ENCODE data around the gene CNTNAP2.

CNTNAP2 gene

DNA sequence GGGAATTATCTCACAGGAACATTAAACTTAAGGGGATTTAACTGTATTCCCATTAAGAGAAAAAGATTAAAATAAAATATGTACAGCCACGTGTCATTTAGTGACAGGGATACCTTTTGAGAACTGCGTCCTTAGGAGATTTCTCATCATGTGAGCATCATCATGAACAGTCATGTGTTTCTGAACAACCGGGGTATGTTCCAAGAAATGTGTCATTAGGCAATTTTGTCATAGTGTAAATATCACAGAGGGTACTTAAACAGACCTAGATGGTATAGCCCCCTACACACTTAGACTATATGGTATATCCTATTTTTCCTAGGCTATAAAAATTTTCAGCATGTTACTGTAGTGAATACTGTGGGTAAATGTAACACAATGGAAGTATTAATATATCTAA lies 840.3 kb downstream of the CNTNAP2 start:
- Histone ChIP-seq H3K4me2 (no peak overlapping the region), H3K36me3 (no peaks in the 10 kb centered on the region), H3K4me3 (no peak overlapping the region), H3K9me3 (replicated peaks in 1 of 11) (0 out of 22 replicates have a peak, but pooled peaks cover 0 to 2% (median 0%) of the 10 kb centered on the region in 11 experiments), H3K9ac (no peak overlapping the region), H3K27ac (no peak overlapping the region), H3K4me1 (peaks cover 0 to 6% (median 2%) of the 10 kb centered on the region in 10 experiments; a peak in 7 of 20 replicates), H4K20me1 (no peaks in the 10 kb centered on the region), H3K27me3 (no peaks in the 10 kb centered on the region)
- TF ChIP-seq Cebpa-rat (IDR thresholded peaks at IDR 0.05): no peak

- Histone ChIP-seq H3K4me2 (no peak overlapping the region), H3K4me3 (no peak overlapping the region), H3K9me3 (replicated peaks in 1 of 11) (no peaks in the 10 kb centered on the region), H3K9ac (no peak overlapping the region), H3K36me3 (no peaks in the 10 kb centered on the region), H3K27ac (peak overlapping the region in 1 of 11 experiments; percentile 16; a peak in 2 of 22 replicates), H4K20me1 (no peaks in the 10 kb centered on the region), H3K4me1 (peaks cover 0 to 12% (median 2%) of the 10 kb centered on the region in 10 experiments; a peak in 8 of 20 replicates), H3K27me3 (no peaks in the 10 kb centered on the region)
- no peak for TF ChIP-seq Cebpa-rat (IDR thresholded peaks at IDR 0.05)
Observed at GRCh38 chr7:146960773-146961391, 844.3 kb downstream of the CNTNAP2 start.

DNA sequence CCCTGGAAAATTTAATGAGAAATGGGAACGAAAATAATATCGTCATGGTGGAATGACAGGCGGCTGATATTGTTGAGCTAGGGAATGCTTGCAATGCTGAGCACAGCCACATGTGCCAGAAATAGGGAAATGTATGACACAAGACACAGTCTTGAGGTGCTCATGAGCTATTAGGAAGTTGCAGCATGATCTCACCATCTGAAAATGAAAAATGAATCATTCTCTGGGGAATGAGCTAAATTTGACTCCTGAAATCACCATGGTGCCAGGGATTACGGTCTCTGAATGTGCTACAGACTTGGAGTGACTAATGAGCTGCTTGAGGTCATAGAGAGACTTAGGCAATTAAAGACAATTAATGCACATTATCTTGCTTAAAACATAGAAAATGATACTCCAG lies 845.0 kb downstream of the CNTNAP2 start:
- Histone ChIP-seq H3K27ac (peak overlapping the region in 2 of 11 experiments; percentile 18 to 21; a peak in 1 of 22 replicates), H3K27me3 (no peaks in the 10 kb centered on the region), H3K36me3 (no peaks in the 10 kb centered on the region), H3K9ac (no peak overlapping the region), H3K4me2 (peak overlapping the region in 5 of 11 experiments; percentile 1 to 41 (median 16); a peak in 4 of 22 replicates), H3K4me3 (no peak overlapping the region), H4K20me1 (no peaks in the 10 kb centered on the region), H3K9me3 (replicated peaks in 1 of 11) (no peaks in the 10 kb centered on the region), H3K4me1 (peaks cover 0 to 12% (median 2%) of the 10 kb centered on the region in 10 experiments; a peak in 8 of 20 replicates)
- TF ChIP-seq Cebpa-rat (IDR thresholded peaks at IDR 0.05): no peak

- Histone ChIP-seq H3K9me3 (replicated peaks in 1 of 11) (no peaks in the 10 kb centered on the region), H3K36me3 (no peaks in the 10 kb centered on the region), H3K9ac (no peak overlapping the region), H4K20me1 (no peaks in the 10 kb centered on the region), H3K4me2 (no peak overlapping the region), H3K27me3 (no peaks in the 10 kb centered on the region), H3K4me1 (peaks cover 0 to 12% (median 2%) of the 10 kb centered on the region in 10 experiments; a peak in 8 of 20 replicates), H3K4me3 (no peak overlapping the region), H3K27ac (no peak overlapping the region)
- TF ChIP-seq Cebpa-rat (IDR thresholded peaks at IDR 0.05): no peak
Observed at GRCh38 chr7:146966274-146966673, 849.7 kb downstream of the CNTNAP2 start.

DNA sequence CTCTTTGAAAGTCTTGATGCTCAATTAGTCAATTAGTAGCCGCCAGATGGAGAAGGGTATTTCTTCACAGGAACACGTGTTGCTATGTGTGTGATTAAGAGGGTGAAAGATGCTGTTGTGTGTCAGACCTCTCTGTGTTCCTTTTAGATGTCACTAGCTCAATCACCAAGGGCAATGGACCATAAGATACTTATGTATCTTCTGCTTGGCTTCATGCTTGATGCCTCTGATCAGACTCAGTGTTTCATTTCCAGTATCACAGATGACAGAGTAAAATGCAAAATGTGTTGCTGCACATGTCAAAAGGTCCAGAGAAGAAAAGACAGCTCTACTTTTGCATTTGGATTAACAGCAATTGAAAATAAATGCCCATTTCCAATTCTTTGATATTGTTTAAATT lies 865.9 kb downstream of the CNTNAP2 start:
- Histone ChIP-seq H3K4me3 (no peak overlapping the region), H4K20me1 (no peaks in the 10 kb centered on the region), H3K9me3 (replicated peaks in 1 of 11) (peaks cover 0 to 10% (median 0%) of the 10 kb centered on the region in 11 experiments; a peak in 5 of 22 replicates), H3K4me1 (no peaks in the 10 kb centered on the region), H3K27ac (no peak overlapping the region), H3K36me3 (no peaks in the 10 kb centered on the region), H3K4me2 (no peak overlapping the region), H3K27me3 (no peaks in the 10 kb centered on the region), H3K9ac (no peak overlapping the region)
- TF ChIP-seq Cebpa-rat (IDR thresholded peaks at IDR 0.05): no peak

DNA sequence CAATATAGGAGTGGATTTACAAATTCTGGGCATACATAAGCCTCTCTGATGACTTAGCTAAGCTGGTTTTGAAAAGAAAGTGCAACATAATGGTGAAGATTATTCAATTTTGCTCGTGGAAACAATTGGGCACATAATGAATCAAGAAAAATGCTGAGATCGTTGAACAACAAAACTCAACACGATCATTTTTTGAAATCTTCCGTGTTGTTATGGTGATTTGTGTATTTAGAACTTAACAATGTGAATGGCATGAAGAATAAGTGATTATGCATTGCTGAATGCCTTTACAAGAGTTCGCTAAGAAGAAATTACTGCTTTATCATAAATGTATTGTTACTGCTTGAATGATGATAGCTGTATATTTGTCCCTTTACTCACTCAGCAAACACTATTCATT lies 875.0 kb downstream of the CNTNAP2 start:
- Histone ChIP-seq H3K36me3 (no peaks in the 10 kb centered on the region), H4K20me1 (no peaks in the 10 kb centered on the region), H3K4me1 (no peaks in the 10 kb centered on the region), H3K9ac (no peak overlapping the region), H3K9me3 (replicated peaks in 1 of 11) (0 out of 22 replicates have a peak, but pooled peaks cover 0 to 1% (median 0%) of the 10 kb centered on the region in 11 experiments), H3K4me2 (no peak overlapping the region), H3K4me3 (no peak overlapping the region), H3K27me3 (no peaks in the 10 kb centered on the region), H3K27ac (no peak overlapping the region)
- no peak for TF ChIP-seq Cebpa-rat (IDR thresholded peaks at IDR 0.05)

- no peaks in the 10 kb centered on the region for H3K4me1 ChIP-seq
- no peaks in the 10 kb centered on the region for H3K36me3 ChIP-seq
- no peaks in the 10 kb centered on the region for H3K27me3 ChIP-seq
- H3K27ac ChIP-seq: no peak overlapping the region
- no peaks in the 10 kb centered on the region for H4K20me1 ChIP-seq
- H3K9ac ChIP-seq: no peak overlapping the region
- no peak for TF ChIP-seq Cebpa-rat (IDR thresholded peaks at IDR 0.05)
- no peak overlapping the region for H3K4me3 ChIP-seq
- H3K9me3 ChIP-seq (replicated peaks in 1 of 11): 0 out of 22 replicates have a peak, but pooled peaks cover 0 to 3% (median 0%) of the 10 kb centered on the region in 11 experiments
- H3K4me2 ChIP-seq: no peak overlapping the region
Observed at GRCh38 chr7:146993764-146994163, 877.2 kb downstream of the CNTNAP2 start.

DNA sequence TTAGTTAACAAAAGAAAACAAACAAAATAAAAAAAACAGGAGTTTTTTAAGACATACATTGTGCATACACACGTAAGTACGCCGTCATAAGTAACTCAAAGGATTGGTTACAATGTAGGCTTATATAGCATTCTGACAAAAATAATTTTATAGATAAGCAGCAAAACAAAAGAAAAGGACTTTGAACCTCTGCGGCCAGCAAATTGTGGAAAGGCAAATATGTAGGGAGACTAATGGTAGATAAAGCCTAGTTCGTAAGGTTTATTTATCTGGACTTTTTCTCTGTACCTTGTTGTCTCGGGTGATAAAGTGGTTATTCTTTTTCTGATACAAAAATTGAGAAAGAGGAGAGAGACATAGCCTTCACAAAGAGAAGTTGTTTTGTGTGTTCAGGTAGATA lies 891.9 kb downstream of the CNTNAP2 start:
- no peaks in the 10 kb centered on the region for H3K4me1 ChIP-seq
- no peaks in the 10 kb centered on the region for H3K9me3 ChIP-seq (replicated peaks in 1 of 11)
- H3K27ac ChIP-seq: no peak overlapping the region
- no peak for TF ChIP-seq Cebpa-rat (IDR thresholded peaks at IDR 0.05)
- no peaks in the 10 kb centered on the region for H3K27me3 ChIP-seq
- H3K4me2 ChIP-seq: no peak overlapping the region
- no peak overlapping the region for H3K9ac ChIP-seq
- H4K20me1 ChIP-seq: no peaks in the 10 kb centered on the region
- no peak overlapping the region for H3K4me3 ChIP-seq
- no peaks in the 10 kb centered on the region for H3K36me3 ChIP-seq

GRCh38 chr7:147012666-147013065 lies 896.1 kb downstream of the CNTNAP2 start:
- Histone ChIP-seq H3K9me3 (replicated peaks in 1 of 11) (no peaks in the 10 kb centered on the region), H3K27ac (no peak overlapping the region), H3K4me3 (no peak overlapping the region), H3K9ac (no peak overlapping the region), H3K36me3 (no peaks in the 10 kb centered on the region), H3K27me3 (no peaks in the 10 kb centered on the region), H3K4me2 (no peak overlapping the region), H3K4me1 (peaks cover 0 to 7% (median 0%) of the 10 kb centered on the region in 10 experiments; a peak in 4 of 20 replicates), H4K20me1 (no peaks in the 10 kb centered on the region)
- TF ChIP-seq Cebpa-rat (IDR thresholded peaks at IDR 0.05): no peak

DNA sequence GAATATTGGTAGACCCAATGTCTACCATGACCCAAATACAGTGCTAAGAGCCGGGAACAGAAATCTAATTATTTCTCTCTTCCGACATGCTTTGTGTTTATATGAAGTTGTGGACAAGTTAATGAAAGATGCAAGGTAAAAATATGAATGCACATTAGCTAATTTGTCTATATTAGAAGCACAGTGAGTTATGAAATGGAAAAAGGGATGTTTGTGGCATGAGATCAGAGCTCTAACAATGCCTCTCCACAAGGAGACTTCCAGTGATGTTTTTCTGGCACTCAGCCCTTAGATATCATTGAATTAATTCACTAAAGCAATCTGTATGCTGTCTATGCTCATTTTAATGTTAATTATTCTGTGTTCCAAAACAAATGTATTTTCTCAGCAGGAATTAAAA lies 897.2 kb downstream of the CNTNAP2 start:
- no peak for TF ChIP-seq Cebpa-rat (IDR thresholded peaks at IDR 0.05)
- H3K27me3 ChIP-seq: no peaks in the 10 kb centered on the region
- peaks cover 0 to 7% (median 0%) of the 10 kb centered on the region in 10 experiments; a peak in 4 of 20 replicates for H3K4me1 ChIP-seq
- no peaks in the 10 kb centered on the region for H3K36me3 ChIP-seq
- H3K9ac ChIP-seq: no peak overlapping the region
- no peaks in the 10 kb centered on the region for H4K20me1 ChIP-seq
- no peak overlapping the region for H3K27ac ChIP-seq
- H3K9me3 ChIP-seq (replicated peaks in 1 of 11): no peaks in the 10 kb centered on the region
- H3K4me3 ChIP-seq: no peak overlapping the region
- no peak overlapping the region for H3K4me2 ChIP-seq

All from BLaER1 treated with 17β-estradiol and CSF1 and Interleukin-3, amounts not matched to agents 10 nM and 100 nM (cell line).